Activated T-cell treated with anti-CD3 and anti-CD28 coated beads, Interleukin-2, amount 50 U/mL, for 1 hour (primary cell): ENCODE measurements around the gene TMCO6.
A peak's percentile ranks its signal among the peaks of the same experiment; 100 is the strongest.
"Not testable (repeated sequence)": the region's sequence is repeated elsewhere in the genome, so short reads cannot be mapped to it uniquely, and the experiment has no call there.

ENCODE experiments used
- DNase-seq: peaks from one replicate; pipeline ENCODE4 v3.0.0-alpha.2; 2020

Gene TMCO6

GRCh38 chr5:140631036-140631417 lies 8.2 kb upstream of the TMCO6 start:
- DNase-seq: no peak

GRCh38 chr5:140631831-140632365 lies 7.4 kb upstream of the TMCO6 start:
- no peak for DNase-seq

GRCh38 chr5:140632366-140633020 lies 6.8 kb upstream of the TMCO6 start:
- DNase-seq: peak; percentile 59

DNA sequence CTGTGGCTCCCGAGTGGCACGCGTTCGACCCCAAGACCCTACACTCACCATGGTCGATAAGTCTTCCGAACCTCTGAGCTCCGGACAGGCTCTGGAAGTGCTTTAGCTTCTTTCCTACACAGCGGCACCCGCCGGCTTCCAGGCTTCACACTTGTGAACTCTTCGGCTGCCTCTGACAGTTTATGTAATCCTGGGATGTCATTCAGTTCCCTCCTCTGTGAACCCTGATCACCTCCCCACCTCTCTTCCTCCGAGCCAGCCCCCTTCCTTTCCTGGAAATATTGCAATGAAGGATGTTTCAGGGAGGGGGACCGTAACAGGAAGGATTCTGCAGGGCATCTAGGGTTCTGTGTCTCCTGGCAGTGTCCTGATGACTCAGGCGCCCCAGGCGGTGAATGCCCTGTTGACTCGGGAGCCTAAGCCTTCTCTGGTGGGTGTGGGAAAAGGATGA lies 6.2 kb upstream of the TMCO6 start, which contains the start of gene CD14:
Gene CD14, minus strand, starts transcription at position 155 of the 451 bp plus-strand sequence. Its CDS starts 104 bp downstream, at position 51.
- DNase-seq: no peak

GRCh38 chr5:140633501-140633900 lies 5.8 kb upstream of the TMCO6 start:
- no peak for DNase-seq

- no peak for DNase-seq
Measured at GRCh38 chr5:140634103-140634502, 5.1 kb upstream of the TMCO6 start.

DNA sequence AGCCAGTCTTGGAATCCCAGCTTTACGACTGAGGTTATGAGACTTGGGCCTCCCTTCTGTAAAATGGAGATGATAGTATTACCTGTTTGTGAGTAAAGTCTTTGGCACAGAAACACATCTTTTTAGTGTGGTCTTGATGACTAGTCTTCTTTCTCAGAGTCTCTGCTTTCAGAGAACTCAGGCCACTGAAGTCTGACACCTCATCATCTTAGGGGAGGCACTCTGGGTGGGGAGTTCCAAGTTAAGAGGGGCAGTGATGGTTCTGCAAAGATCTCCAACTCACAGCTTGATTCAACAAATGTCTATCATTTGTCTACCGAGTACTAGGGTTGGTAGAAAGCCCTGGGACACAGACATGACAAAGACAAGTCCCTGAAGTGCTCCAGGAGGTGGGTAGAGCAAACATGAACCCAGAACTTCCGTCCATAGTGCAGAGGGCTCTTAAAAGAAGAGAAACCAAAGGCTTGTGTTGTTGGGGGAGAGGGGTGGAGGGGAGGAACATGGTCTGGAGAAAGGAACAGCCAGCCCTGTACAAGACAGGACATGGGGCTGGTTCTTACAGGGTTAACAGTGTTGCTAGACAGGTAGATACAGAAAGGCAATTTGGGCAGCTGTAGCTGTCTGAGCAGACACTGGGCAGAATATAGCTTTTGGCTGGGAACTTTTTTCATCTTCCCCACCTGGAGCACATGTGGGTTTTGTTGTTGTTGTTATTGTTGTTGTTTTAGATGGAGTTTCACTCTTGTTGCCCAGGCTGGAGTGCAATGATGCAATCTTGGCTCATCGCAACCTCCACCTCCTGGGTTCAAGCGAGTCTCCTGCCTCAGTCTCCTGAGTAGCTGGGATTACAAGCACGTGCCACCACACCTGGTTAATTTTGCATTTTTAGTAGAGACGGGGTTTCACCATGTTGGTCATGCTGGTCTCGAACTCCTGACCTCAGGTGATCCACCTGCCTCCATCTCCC lies 3.7 kb upstream of the TMCO6 start:
- no peak for DNase-seq

- no peak for DNase-seq
Measured at GRCh38 chr5:140637371-140638100, 1.7 kb upstream of the TMCO6 start.

DNA sequence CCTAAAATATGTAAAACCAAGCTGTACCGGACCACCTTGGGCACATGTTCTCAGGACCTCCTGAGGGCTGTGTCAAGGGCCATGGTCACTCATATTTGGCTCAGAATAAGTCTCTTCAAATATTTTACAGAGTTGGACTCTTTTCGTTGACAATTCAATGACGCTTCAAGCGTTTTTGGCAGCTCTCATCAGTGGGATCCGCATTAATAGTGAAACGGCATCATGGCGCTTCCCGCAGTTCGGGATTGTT lies 428 bp upstream of the TMCO6 start:
- not testable (repeated sequence) for DNase-seq

DNA sequence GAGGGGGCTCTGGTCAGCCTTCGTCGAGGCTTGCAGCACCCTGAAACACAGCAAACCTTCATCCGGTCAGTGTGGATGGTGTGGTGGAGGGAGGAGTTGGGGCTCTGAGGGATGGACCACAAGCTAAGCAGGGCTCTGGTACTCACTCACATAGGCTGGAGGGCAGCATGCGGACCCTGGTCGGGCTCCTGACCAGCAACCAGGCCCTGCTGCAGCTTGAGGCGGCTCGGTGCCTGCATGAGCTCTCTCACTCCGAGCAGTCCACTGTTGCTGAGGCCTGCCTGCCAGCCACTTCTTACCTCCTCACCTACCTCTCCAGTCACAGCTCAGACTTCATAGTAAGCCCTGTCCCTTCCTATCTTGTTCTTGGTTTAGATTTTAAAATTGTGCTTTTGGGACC lies 2.5 kb downstream of the TMCO6 start:
- DNase-seq: no peak

DNA sequence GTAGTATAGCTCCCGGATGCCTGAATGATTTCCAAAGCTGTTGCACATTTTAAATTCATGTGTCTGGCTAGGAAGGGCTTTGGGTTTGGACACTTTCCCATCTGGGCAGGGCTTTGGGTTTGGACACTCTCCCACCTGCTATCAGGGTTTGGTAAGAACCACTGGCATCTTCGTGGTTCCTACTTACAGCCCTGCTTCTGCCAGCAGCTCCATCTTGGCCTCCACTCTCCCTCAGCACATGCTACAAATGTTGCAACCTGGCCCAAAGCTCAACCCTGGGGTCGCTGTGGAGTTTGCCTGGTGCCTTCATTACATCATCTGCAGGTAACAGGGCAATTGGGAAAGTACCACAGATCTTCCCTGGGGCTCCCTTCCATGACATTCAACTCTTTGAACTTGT lies 3.5 kb downstream of the TMCO6 start:
- DNase-seq: no peak

DNA sequence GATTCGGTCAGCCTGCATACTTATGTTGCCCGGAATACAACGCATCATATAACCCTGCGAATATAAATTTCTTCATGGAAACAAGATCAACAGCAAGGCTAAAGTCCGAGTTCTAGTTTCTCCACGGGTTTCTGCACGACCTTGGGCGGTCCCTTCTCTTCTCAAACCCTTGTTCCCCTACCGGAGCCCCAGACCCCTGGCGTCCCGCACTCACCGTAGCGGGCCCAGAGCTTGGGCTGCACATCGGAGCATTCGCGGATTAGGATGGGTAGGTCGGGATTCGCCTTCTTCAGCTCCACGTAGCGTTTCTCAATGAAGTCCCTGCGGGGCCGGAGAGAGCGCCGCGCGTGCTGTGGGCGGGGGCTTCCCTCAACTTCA lies 7.8 kb downstream of the TMCO6 start:
- no peak for DNase-seq

- no peak for DNase-seq
Measured at GRCh38 chr5:140658870-140659269, 19.6 kb downstream of the TMCO6 start.

- DNase-seq: not testable (repeated sequence)
Measured at GRCh38 chr5:140660371-140660770, 21.1 kb downstream of the TMCO6 start.

DNA sequence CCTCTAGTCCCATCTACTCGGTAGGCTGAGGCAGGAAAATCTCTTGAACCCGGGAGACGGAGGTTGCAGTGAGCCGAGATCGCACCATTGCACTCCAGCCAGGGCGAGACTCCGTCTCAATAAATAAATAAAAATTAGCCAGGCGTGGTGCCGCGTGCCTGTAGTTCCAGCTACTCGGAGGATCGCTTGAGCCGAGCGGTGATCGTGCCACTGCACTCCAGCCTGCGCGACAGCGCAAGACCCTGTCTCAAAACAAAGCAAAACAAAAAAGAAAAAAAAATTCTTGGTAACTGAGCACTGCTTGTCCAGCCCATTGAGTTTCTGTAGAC lies 24.7 kb downstream of the TMCO6 start:
- no peak for DNase-seq

DNA sequence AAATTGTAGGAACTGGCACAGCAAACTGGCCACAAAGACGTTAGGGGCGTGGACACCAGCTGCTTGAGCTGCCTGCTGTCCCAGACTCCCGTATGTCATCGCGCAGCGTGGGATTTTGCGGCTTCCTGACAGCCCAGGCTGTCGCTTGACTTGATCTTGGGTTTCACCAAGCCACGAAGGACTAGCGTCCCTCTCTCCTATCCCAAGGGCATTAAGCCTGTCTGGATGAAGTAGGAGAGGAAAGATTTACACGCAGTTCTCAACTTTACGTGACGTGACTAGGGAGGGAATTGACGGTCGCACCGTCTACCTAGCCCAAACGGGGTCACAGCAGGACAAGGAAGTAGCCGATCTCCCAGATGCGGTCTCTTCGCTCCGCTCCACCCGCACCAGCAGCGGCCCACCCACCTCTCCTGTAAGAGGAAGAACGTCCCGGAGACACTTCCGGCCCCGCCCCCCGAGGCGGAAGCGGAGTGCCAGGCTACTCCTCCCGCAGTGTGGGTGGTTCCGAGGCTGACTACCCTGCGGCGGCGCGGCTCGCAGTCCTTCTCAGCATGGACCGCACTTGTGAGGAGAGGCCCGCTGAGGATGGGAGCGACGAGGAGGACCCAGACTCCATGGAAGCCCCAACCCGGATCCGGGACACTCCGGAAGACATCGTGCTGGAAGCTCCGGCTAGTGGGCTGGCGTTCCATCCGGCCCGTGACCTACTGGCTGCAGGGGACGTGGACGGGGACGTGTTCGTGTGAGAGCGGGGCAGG lies 25.3 kb downstream of the TMCO6 start, which contains the start of gene WDR55:
Gene WDR55, plus strand, starts transcription at position 546 of the 761 bp plus-strand sequence. Its CDS starts 9 bp downstream, at position 555.
- peak; percentile 94 for DNase-seq

GRCh38 chr5:140671035-140671434 lies 31.8 kb downstream of the TMCO6 start:
- not testable (repeated sequence) for DNase-seq

DNA sequence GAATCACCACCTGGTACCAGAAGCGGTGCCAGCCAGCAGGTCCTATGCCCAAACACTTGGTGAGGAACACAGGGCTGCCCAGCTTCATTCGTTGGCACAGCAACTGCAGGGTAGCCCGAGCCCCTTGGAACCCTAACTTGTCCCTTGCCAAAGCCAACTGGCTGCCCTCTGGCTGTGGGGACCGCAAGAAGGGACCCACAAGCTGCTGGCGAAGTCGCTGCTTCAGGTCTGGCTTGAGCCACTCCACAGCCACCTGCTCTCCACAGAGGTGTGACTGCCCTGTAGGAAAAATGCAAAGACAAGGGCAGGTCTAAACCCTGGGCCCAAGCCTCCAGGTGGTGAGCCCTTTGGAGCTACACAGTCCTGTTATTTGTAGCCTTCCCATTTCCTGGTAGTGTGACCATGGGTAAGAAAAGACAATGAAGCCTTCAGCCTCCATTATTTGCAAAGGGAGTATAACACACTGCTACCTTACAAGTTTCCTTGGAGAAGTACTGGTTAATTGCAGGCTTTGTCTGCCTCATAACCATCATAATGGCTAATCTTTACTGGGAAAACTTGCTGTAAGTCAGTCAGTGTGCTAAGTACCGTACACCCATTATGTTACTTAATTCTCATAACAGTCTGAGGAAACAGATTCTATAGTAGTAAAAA lies 32.3 kb downstream of the TMCO6 start:
- DNase-seq: no peak

DNA sequence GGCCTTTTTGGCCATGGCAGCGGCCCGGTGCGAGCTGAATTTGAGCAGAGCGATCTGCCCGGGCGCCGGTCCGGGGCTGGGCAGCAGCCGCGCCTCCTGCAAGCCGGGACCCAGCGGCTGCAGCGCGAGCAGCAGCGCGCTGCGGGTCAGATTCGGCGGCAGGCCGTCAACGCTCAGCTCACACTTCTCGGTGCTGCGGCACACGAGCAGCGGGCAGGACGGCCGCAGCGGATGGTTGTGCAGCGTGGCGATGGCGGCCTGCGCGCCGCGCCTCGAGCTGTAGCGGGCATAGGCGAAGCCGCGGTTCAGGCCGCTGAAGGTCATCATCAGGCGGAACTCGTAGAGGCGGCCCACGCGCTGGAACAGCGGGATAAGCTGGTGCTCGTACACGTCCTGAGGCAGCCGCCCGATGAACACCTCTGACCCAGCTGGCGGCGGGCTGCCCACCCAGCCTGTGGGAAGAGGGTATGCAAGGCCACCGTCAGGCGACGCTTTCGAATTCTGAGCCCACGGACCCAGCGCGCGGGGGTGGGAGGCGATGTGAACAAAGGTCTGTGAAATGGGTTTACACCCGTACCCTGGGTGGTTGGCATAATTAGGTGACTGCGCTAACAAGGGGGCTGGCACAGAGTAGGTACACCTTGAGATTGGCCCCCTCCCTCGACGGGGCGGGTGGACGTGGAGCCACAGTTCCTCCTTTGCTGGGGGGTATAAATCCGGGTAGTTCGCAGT lies 33.4 kb downstream of the TMCO6 start:
- no peak for DNase-seq

- no peak for DNase-seq
Measured at GRCh38 chr5:140673187-140673976, 34.1 kb downstream of the TMCO6 start, which contains the start of gene DND1. DND1 (minus strand) TSS chr5:140673576; CDS start chr5:140673542, 34 bp downstream.
